ENCODE measurements around the gene DCD.
"Not testable (repeated sequence)": the region's sequence is repeated elsewhere in the genome, so short reads cannot be mapped to it uniquely, and the experiment has no call there.

The DCD gene

DNA sequence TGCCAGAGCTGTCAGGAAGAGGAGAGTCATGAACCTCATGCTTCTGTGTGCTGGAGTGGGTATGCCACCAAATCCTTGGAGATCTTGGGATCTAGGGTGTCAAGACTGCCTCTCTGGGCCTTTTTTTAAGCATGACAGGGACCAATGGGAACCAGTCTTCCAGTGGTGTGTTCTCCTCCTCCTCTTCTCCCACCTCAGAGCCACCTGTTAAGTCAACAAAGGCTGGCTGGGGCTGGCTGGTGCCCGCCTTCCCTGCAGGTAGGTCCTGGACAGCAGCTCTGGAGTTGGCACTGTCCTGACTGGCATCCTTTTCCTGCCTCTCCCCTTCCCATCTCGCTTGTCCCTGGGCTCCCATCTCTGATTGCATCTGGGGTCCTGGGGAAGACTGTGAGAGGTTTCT, at the start of gene DCD:
Gene DCD, minus strand, starts transcription at position 101 of the 400 bp plus-strand sequence. Its CDS starts 62 bp downstream, at position 39.
- DNase-seq, result no peak

DNA sequence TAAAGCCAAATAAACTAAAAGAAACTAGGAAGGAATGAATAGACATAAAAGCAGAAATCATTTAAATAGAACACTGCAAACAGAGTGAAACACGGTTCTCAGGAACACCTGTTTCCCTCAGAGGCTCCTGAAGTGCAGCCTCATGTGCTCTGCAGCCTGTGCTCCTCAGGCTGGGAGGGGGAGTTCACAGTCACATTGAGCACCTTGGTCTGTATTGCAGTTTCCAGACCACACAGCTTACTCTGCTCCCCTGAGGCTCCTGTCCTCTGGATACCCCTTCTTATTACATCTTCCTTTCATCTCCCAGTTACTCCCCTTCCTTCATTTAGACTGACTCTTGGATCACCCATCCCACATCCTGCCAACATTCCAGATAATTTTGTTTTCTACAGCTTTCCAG, 49.7 kb upstream of the DCD start:
- no peak for DNase-seq

DNA sequence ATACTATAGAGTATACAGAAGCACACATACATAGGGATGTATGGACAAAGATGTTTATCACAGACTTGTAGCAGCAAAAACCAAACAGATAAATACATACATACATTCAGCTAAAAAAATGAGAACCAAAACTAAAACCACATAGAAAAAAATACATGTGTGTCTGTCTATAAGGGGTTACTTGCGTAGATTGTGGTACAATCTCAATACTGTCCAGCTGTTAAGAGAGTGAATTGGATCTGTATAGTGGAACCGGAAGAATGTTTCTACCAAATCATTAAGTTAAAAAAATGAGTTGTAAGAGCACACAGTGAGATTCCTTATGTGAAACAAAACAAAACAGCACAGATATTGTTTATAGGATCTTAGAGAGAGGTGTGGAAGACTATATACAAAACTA, 44.2 kb upstream of the DCD start:
- DNase-seq, result peak; percentile 79

- DNase-seq, result peak; percentile 30
These were observed 41.8 kb upstream of the DCD start for GRCh38 chr12:54689984-54690383.

GRCh38 chr12:54689034-54689372, 40.8 kb upstream of the DCD start:
- DNase-seq, result no peak

DNA sequence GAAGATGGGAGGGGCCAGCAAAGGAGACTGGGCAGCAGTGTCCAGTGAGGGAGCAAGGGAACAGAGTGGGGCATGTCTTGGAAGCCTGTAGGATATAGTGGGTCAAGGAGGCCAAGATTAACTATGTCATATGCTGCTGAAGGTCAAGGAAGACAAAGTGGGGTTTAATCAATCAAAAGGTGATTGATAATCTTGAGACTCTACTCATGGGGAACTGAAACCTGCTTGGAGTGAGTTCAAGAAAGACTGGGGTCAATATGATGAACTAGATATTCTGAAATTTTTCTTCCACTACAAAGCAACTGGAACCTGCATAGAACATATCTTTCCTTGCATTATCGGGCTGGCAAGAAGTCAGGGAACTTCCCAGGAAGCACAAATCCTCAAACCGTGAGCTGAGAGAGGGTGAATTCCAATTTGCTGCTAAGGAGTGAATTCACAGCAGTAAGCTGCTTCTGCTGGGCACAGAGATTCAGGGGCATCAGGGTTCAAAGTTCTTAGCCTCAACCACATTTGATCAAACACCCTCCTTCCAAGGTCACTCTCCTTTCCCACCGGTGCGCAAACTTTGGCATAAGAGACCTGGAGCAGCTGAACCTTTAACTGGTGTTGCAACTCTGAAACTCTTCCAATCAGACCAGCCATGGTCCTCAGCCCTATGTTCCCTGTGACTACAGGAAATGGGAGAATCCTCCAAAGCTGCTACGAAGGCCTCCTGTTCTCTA, 40.3 kb upstream of the DCD start:
- DNase-seq, result peak; percentile 7

DNA sequence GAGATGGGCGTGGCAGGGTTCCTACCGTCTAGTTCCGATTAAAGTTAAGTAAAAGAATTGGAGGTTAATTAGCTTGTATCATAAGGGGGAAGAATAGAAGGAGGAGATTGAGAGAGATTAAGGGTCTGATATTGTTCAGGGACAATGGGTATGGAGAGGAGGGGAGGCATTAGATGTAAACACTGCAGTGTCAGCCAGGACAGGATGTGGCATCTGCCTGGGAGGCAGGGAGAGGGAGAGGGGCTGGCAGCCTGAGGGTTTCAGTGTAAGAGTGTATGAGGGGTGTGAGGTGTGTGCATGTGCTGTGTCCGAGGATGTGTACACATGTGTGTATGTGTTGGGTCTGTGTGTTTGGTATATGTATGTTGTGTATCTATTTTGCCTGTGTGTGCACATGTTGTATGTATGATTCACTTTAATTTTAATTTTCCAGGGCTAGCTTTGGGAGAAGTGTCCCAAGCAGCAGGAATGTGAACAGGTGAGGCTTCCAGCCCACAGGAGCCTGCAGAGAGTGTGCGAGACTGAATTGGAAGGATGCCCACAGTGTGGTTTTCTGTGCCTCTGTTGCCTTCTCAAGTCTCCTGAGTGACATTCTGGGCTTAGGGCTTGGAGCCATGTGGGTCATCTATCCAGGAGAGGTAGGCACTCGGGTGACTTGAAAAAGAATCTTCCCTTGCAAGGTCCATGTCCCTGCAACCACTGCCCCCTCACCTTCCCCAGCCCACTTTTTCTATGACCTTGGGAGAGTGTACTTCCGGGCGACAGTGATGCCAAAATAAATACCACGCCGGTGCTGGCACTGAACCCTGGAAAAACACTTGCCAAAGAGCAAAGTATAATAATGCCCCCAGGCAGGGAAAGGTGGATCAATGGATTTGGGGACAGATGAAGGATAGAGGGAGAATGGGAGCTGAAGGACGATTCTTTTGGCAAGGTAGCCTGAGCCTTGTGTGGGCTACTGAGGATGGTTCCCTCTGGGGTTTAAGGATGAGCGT, 36.8 kb upstream of the DCD start:
- DNase-seq, result no peak

GRCh38 chr12:54683398-54683797, 35.2 kb upstream of the DCD start:
- DNase-seq, result no peak

DNA sequence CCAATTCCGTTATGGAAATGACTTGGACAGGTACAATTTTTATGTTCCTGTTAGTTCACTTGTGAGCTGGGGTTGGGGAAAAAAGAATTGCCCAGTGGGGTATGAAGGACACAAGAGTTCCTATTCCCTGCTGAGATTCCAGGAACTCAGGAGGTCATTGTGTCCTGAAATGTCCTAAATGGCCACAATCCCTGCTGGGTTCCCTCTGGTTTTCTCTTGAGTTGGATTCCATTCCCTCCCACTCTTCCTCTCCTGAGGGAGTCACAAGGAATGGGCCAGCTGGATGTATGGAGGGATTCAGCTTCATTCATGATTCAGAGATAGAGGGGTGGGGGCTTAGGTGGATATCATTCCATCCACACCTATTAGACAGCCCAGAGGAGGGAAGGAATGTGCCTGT, 34.5 kb upstream of the DCD start:
- no peak for DNase-seq

DNA sequence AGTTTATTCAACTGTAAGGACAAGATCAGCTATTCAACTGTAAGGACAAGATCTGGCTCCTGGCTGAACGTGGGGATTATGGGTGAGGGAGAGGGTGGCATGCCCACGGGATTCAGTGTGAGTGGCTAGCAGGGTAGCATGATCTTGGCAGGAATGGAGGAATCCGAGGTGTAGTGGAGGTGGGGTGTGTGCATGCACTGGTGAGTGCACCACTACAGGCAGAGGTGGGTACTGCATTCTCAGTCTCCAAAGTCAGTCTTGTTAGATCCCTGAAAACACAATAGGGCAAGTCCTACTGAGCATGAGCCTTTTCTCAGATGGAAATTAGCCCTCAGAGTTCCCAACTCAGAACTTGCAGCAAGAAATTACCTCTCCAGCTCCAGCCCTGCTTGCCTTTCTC, 32.2 kb upstream of the DCD start:
- DNase-seq, result peak; percentile 1

- DNase-seq, result no peak
These were observed 30.0 kb upstream of the DCD start for GRCh38 chr12:54678131-54678530.

- DNase-seq, result no peak
These were observed 19.8 kb upstream of the DCD start for GRCh38 chr12:54667945-54668344.

DNA sequence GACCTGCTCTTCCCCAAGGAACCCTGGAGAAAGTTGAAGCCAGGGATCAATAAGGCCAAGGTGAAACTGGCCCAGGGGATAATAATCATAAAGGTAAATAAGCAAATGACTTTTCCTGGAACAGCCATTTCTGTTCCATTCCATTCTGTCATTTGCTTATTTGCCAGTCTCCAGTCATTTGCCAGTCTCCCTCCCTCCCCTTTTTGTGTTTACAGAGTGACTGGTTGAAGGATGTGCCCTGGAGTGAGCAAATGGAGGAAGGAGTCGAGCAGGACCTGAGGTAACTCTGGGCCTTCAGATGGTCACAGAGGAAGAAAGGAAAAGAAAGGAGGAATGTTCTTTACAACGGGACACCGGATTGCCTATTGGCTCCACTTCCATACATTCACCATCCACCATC, 17.8 kb upstream of the DCD start:
- DNase-seq, result no peak

DNA sequence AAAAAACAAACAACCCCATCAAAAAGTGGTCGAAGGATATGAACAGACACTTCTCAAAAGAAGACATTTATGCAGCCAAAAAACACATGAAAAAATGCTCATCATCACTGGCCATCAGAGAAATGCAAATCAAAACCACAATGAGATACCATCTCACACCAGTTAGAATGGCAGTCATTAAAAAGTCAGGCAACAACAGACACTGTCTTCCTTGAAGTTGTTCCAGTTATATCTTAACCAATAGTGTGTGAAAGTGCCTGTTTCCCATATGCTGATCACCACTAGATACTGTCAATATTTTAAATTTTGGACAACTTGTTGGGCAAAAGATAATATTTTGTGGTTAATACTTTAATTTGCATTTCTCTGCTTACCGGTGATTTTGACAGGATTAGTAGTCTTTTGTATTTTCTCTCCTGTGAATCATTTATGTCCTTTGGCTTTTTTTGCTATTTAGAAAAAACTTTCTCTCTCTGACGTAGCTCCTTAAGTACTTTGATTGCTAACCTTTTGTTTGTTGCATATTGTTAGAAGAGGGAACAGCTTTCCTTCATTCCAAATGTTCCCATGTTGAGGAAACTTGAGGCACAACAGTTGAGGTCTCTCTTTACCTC, 17.0 kb upstream of the DCD start:
- DNase-seq, result not testable (repeated sequence)

GRCh38 chr12:54663603-54664002, 15.4 kb upstream of the DCD start:
- DNase-seq, result no peak

DNA sequence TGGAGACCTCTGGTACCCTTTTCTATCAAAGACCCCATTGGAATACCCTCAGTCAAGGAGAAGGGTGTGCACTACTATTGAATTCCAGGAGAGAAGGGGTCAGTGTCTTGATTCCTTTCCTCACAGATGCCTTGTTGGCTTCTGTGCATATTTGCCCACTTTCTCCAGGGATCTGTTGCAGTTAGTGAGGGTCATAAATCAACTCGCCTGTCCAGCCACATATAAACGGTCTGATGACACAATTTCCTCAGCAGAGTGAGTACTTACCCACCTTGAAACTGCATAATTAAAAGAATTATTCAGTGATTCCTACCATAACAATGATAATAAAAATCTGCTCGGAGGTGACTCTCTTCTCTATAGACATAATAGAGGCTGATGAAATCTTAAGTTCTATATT, 13.9 kb upstream of the DCD start:
- DNase-seq, result no peak

DNA sequence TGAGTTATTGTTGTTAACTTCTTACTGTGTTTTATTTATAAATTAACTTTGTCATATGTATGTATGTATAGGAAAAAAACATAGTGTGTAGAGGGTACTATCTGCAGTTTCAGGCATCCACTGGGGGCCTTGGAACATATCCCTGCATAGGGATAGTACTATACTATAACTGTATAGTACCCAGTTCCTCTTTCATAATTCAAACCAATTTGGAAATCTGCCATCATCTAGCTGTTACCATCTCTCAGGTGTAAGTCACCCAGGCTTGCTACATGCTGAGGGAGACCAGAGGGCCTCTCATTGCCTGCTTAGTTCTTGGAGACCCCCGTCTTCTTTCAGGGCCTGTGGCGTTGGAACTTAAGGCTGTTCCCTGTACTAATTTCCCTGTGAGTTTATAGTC, 12.9 kb upstream of the DCD start:
- DNase-seq, result peak; percentile 78

DNA sequence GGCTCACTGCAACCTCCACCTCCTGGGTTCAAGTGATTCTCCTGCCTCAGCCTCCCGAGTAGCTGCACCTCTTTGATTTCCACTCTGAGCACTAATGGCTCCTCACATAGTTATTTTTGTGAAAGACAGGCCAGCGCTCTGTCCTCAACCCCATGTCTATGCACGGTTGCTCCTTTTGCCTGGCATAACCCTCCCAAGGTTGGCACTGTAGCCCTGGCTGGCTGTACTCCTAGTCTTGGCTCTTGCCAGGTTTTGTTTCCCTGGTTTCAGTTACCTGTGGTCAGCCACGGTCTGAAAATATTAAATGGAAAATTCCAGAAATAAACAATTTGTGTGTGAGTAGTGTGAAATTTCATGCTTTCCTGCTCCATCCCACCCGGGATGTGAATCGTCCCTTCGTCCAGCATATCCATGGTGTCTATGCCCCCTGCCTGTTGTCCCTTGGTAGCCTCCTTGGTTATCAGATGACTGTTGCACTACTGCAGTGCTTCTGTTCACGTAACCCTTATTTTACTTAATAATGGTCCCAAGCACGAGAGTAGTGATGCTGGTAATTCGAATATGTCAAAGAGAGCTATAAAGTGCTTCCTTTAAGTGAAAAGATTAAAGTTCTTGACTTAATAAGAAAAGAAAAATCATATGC, 12.3 kb upstream of the DCD start:
- DNase-seq, result no peak

DNA sequence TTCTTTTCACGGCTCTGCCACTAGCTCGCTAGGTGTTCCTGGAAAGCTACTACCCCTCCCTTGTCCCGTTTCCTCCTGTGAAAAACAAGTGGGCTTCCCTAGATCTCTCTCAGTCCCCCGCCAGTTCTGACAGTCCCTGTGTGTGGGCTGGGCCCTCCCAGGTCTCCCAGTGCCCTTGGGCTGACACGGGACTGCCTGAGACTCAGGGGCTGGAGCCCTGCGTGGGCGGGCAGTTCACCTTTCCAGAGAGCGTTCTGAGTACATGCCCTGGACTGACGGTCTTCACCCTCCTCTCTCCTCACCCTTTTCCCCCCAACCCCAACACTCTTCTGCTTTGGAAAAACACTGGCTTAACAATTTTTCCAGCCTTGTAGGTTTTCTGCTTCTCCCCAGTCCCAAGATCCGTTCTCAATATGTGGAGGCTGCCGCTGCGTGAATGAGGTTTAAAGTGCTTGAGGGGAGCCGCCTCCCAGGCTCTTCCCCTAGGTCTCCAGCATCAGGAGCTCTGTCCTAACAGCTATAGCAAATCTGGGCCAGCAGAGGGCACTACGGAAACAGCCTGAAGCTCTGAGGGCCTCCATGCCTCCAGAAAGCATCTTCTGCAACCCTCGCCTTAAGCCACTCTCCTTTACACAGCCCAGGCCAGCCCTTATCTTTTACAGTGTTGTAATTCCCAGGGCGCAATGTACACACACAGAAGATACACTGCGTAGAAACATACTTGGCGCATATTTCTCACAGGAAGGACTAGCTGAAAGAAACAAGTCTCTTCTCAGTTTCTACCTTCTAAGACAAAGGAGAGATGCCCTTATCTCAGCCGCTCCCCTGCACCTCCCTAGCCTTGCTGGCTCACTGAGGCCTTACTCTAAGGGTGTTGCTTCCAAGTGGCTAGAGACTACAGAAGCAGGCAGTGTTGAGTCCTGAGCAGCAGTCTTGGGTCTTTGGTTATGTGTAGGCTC, 10.4 kb upstream of the DCD start:
- peak; percentile 73 for DNase-seq

GRCh38 chr12:54657105-54657607, 9.0 kb upstream of the DCD start:
- DNase-seq, result no peak

- DNase-seq, result no peak
These were observed 6.8 kb upstream of the DCD start for GRCh38 chr12:54654926-54655325.

- DNase-seq, result no peak
These were observed 4.9 kb upstream of the DCD start for GRCh38 chr12:54653025-54653424.
